ENCODE data around the gene RNF125.

GRCh38 chr18:31976242-31976641 lies 42.4 kb upstream of the RNF125 start:
- no peak for TF ChIP-seq POLR2AphosphoS5 (IDR thresholded peaks at IDR 0.05; ENCODE audit: low read depth)
- no peak for TF ChIP-seq CTCF (IDR thresholded peaks at IDR 0.05; ENCODE audit: insufficient read depth, low read length)
- no peak for TF ChIP-seq SPI1 (IDR thresholded peaks at IDR 0.05; ENCODE audit: borderline replicate concordance, low read depth)
- TF ChIP-seq REST (IDR thresholded peaks at IDR 0.05; ENCODE audit: insufficient replicate concordance, low read depth), result no peak
- TF ChIP-seq GABPA (IDR thresholded peaks at IDR 0.05; ENCODE audit: low read depth), result no peak

Measured in HL-60 (cell line).